Left ventricle myocardium inferior (tissue), 1 donor: ENCODE measurements around the gene HOXB9. TPM values are rescaled to one million over a fixed set of nuclear protein-coding genes. Genes with fewer than 3 reads are reported as not detected.
A peak's percentile ranks its signal among the peaks of the same experiment; 100 is the strongest.

Experiments used
- DNase-seq: peaks from one replicate; pipeline ENCODE4 v3.0.0-alpha.2; 2020
- H3K27ac ChIP-seq: fragments of 200-600 bp; replicated peaks from 2 replicates; pipeline ENCODE4 v1.8.0; 2021
- H3K27me3 ChIP-seq: fragments of 200-600 bp; 2 replicates; pipeline ENCODE4 v1.8.0; 2021; ENCODE audit warnings: low read depth
- H3K36me3 ChIP-seq: fragments of 200-600 bp; 2 replicates; pipeline ENCODE4 v1.8.0; 2021
- H3K4me1 ChIP-seq: fragments of 200-600 bp; 2 replicates; pipeline ENCODE4 v1.8.0; 2021
- H3K4me3 ChIP-seq: fragments of 200-600 bp; 2 replicates; pipeline ENCODE4 v1.8.0; 2021; ENCODE audit warnings: mild to moderate bottlenecking, moderate library complexity
- H3K9me3 ChIP-seq: fragments of 200-600 bp; replicated peaks from 2 replicates; pipeline ENCODE4 v1.8.0; 2021
- CTCF ChIP-seq: fragments of 200-600 bp; IDR thresholded peaks from 2 replicates; pipeline ENCODE4 v1.8.0; 2021; ENCODE audit warnings: antibody characterized with exemption, mild to moderate bottlenecking, borderline replicate concordance
- intact Hi-C: fragments of 100-400 bp; cut with micrococcal nuclease; formaldehyde crosslinking; loops from one replicate; pipeline ENCODE4 v1.11.0; 2022
- total RNA-seq: library from RNA; stranded (reverse); fragmentation: NEBNext Ultra II Directional; extraction: Animal tissue kit (Norgen Biotek cat#: 25700); gene quantifications from one replicate; pipeline ENCODE4 v1.2.1, GENCODE V29; 2021
- donor health status: DM: no; HTN: yes; CAD: no; lungs with severe emphysema.

HOXB9 gene
- total RNA-seq, 1 donor from 2014 or later = not detected

- DNase-seq = no peak
- intact Hi-C loops = no loop called here
Measured at GRCh38 chr17:48627118-48627597, 1.0 kb upstream of the HOXB9 start.

GRCh38 chr17:48625495-48626244, 488 bp downstream of the HOXB9 start:
- TF ChIP-seq CTCF = no peak
- no peak overlapping the region for H3K27ac ChIP-seq
- peaks cover 100% of the 10 kb centered on the region for H3K27me3 ChIP-seq

More at GRCh38 chr17:48627118-48627597, 1.0 kb upstream of the HOXB9 start:
- peaks cover 24% of the 10 kb centered on the region for H3K4me1 ChIP-seq
- H3K4me3 ChIP-seq = no peak overlapping the region
- H3K36me3 ChIP-seq = no peaks in the 10 kb centered on the region
- H3K27me3 ChIP-seq = peaks cover 100% of the 10 kb centered on the region
- TF ChIP-seq CTCF = no peak
- no peak overlapping the region for H3K27ac ChIP-seq
- H3K9me3 ChIP-seq = no peaks in the 10 kb centered on the region

GRCh38 chr17:48624544-48625494, 1.3 kb downstream of the HOXB9 start:
- H3K27me3 ChIP-seq = peaks cover 100% of the 10 kb centered on the region
- no peak for DNase-seq
- H3K9me3 ChIP-seq = no peaks in the 10 kb centered on the region
- intact Hi-C loops = no loop called here
- no peak overlapping the region for H3K27ac ChIP-seq
- no peaks in the 10 kb centered on the region for H3K36me3 ChIP-seq
- H3K4me3 ChIP-seq = peak overlapping the region; percentile 58
- peaks cover 24% of the 10 kb centered on the region for H3K4me1 ChIP-seq
- TF ChIP-seq CTCF = no peak

More at GRCh38 chr17:48625495-48626244, 488 bp downstream of the HOXB9 start:
- Histone ChIP-seq H3K4me1 (peaks cover 24% of the 10 kb centered on the region), H3K9me3 (no peaks in the 10 kb centered on the region), H3K36me3 (no peaks in the 10 kb centered on the region), H3K4me3 (peak overlapping the region; percentile 58)
- DNase-seq = no peak
- intact Hi-C loops = no loop called here

DNA sequence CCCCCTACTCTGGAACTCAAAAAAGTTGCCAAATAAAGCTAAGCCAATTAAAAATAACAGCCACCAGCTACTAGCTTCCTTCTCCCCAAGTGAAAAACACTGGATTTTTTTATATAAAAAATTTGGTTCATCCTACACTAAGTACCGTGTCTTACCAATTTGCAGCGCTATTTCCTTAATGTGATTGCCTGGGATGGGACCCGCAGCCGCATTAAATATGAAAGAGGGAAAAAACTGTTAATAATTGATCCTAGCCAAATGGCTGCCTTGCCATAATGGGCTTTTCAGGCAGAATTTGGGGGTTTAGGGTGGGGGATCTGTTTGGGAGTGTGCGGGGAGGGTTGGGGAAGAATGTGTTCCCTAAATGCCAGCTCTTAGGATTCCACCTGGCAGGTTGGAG, 2.0 kb downstream of the HOXB9 start:
- Histone ChIP-seq H3K4me3 (no peak overlapping the region), H3K4me1 (peaks cover 24% of the 10 kb centered on the region), H3K9me3 (no peaks in the 10 kb centered on the region), H3K27me3 (peaks cover 100% of the 10 kb centered on the region), H3K27ac (no peak overlapping the region), H3K36me3 (no peaks in the 10 kb centered on the region)
- intact Hi-C loops = no loop called here
- DNase-seq = no peak
- no peak for TF ChIP-seq CTCF

- intact Hi-C loops = no loop called here
- H3K4me1 ChIP-seq = peaks cover 24% of the 10 kb centered on the region
- no peak for TF ChIP-seq CTCF
- no peak for DNase-seq
- H3K27me3 ChIP-seq = peaks cover 100% of the 10 kb centered on the region
- H3K4me3 ChIP-seq = no peak overlapping the region
- no peak overlapping the region for H3K27ac ChIP-seq
- no peaks in the 10 kb centered on the region for H3K36me3 ChIP-seq
- no peaks in the 10 kb centered on the region for H3K9me3 ChIP-seq
Measured at GRCh38 chr17:48623583-48623982, 2.6 kb downstream of the HOXB9 start.
